RKO (cell line): ENCODE measurements around the gene GPER1.
"Not testable (repeated sequence)": the region's sequence is repeated elsewhere in the genome, so short reads cannot be mapped to it uniquely, and the experiment has no call there.

Experiments
- DNase-seq: peaks from one replicate; pipeline ENCODE4 v3.0.0-alpha.2; 2016; ENCODE audit warnings: low spot score

Gene GPER1

GRCh38 chr7:1087952-1088920 is at the start of gene GPER1:
Gene GPER1 (plus strand): TSS chr7:1088113. CDS start chr7:1091729, 3,616 bp downstream.
- no peak for DNase-seq

- DNase-seq = not testable (repeated sequence)
Observed at GRCh38 chr7:1040233-1040632, 47.7 kb upstream of the GPER1 start.

GRCh38 chr7:1040790-1041189 is 47.1 kb upstream of the GPER1 start:
- DNase-seq = no peak

GRCh38 chr7:1041551-1042491 is 46.1 kb upstream of the GPER1 start:
- no peak for DNase-seq

GRCh38 chr7:1042492-1042833 is 45.5 kb upstream of the GPER1 start:
- no peak for DNase-seq

GRCh38 chr7:1043552-1044188 is 44.2 kb upstream of the GPER1 start:
- no peak for DNase-seq

GRCh38 chr7:1044189-1045068 is 43.5 kb upstream of the GPER1 start, which contains the start of gene GPR146:
Gene GPR146 (plus strand): TSS chr7:1044546. CDS start chr7:1057516, 12,970 bp downstream.
- peak; percentile 92 for DNase-seq

- DNase-seq = no peak
Observed at GRCh38 chr7:1045069-1046063, 42.5 kb upstream of the GPER1 start.

- DNase-seq = no peak
Observed at GRCh38 chr7:1046722-1047679, 40.9 kb upstream of the GPER1 start.

- DNase-seq = no peak
Observed at GRCh38 chr7:1049006-1049741, 38.7 kb upstream of the GPER1 start.

- no peak for DNase-seq
Observed at GRCh38 chr7:1049801-1050200, 38.1 kb upstream of the GPER1 start.

- no peak for DNase-seq
Observed at GRCh38 chr7:1050254-1050906, 37.5 kb upstream of the GPER1 start.

- no peak for DNase-seq
Observed at GRCh38 chr7:1050956-1051690, 36.8 kb upstream of the GPER1 start.

GRCh38 chr7:1052031-1052818 is 35.7 kb upstream of the GPER1 start:
- DNase-seq = no peak

- DNase-seq = no peak
Observed at GRCh38 chr7:1053002-1053411, 34.9 kb upstream of the GPER1 start.
